Mucosa of rectum (tissue), 2 donors: Measurements from ENCODE around the gene KCNMB2.

ENCODE experiments used
- H3K27ac ChIP-seq, 2 donors: one replicate each; pipeline ENCODE4 v1.7.0; 2013; ENCODE audit warnings: inconsistent platforms in 2 of 2, low read depth in 2 of 2, low read length in 2 of 2
- H3K27me3 ChIP-seq, 2 donors: one replicate each; pipeline ENCODE4 v1.7.0; 2013; ENCODE audit warnings: low read length in 2 of 2; ENCODE audit not compliant: control insufficient read depth in 2 of 2, insufficient read depth in 2 of 2
- H3K36me3 ChIP-seq, 2 donors: one replicate each; pipeline ENCODE4 v1.7.0; 2013; ENCODE audit warnings: low read length in 2 of 2; ENCODE audit not compliant: control insufficient read depth in 2 of 2, insufficient read depth in 2 of 2
- H3K4me1 ChIP-seq, 2 donors: one replicate each; pipeline ENCODE4 v1.7.0; 2013; ENCODE audit warnings: low read length in 2 of 2, mild to moderate bottlenecking in 1 of 2; ENCODE audit not compliant: control insufficient read depth in 2 of 2, insufficient read depth in 2 of 2
- H3K4me3 ChIP-seq, 2 donors: one replicate each; pipeline ENCODE4 v1.7.0; 2013; ENCODE audit warnings: low read length in 2 of 2
- H3K9ac ChIP-seq, 2 donors: one replicate each; pipeline ENCODE4 v1.7.0; 2013; ENCODE audit warnings: low read length in 2 of 2, low read depth in 1 of 2, mild to moderate bottlenecking in 1 of 2
- H3K9me3 ChIP-seq, 2 donors: one replicate each; pipeline ENCODE4 v1.7.0; 2013; ENCODE audit warnings: low read length in 2 of 2; ENCODE audit not compliant: control insufficient read depth in 2 of 2
- donor health status: healthy.
- donor health status: Normal muscosa, but diverticular disease.

KCNMB2 gene

DNA sequence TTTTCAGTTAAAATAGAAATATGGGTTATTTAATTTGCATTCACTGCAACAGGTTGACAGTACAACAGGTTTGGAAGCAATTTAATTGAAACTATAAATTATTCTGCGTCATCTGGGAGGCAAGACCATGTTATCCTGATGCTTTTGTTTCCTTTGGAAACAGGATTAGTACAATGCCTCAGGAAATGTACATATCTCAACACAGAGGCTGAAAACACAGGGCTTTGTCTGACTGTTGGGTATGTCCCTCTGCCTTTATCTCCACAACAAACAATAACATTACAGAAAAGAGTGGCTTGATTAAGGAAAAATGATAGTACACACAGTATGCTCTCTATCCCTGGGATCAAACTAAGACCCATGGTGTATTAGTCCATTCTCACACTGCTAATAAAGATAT, 95.7 kb downstream of the KCNMB2 start:
- no peaks in the 10 kb centered on the region for H3K9me3 ChIP-seq
- H3K27me3 ChIP-seq, result no peaks in the 10 kb centered on the region
- no peak overlapping the region for H3K9ac ChIP-seq
- no peaks in the 10 kb centered on the region for H3K36me3 ChIP-seq
- no peak overlapping the region for H3K27ac ChIP-seq
- no peak overlapping the region for H3K4me3 ChIP-seq
- H3K4me1 ChIP-seq, result no peaks in the 10 kb centered on the region

DNA sequence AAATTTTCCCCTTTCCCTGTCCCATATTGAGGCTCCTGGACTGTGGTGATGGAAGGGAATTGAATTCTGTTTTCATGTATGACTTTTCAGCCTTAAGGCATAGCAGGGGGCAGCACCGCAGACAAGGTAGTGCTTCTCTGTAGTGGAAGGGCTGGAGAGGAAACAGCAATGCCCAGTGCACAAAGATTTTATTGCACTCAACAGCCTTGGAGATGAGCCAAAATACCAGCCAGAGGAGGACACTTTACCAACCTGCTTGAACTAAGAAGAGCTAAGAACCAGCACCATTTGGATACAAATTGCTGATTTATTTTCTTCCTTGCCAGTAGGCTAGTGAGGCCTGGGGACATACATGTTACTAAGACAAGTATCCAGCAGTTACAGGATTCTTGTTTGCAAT, 98.7 kb downstream of the KCNMB2 start:
- H3K9me3 ChIP-seq, result no peaks in the 10 kb centered on the region
- H3K27ac ChIP-seq, result no peak overlapping the region
- no peak overlapping the region for H3K9ac ChIP-seq
- H3K4me3 ChIP-seq, result no peak overlapping the region
- H3K36me3 ChIP-seq, result no peaks in the 10 kb centered on the region
- no peaks in the 10 kb centered on the region for H3K4me1 ChIP-seq
- no peaks in the 10 kb centered on the region for H3K27me3 ChIP-seq

DNA sequence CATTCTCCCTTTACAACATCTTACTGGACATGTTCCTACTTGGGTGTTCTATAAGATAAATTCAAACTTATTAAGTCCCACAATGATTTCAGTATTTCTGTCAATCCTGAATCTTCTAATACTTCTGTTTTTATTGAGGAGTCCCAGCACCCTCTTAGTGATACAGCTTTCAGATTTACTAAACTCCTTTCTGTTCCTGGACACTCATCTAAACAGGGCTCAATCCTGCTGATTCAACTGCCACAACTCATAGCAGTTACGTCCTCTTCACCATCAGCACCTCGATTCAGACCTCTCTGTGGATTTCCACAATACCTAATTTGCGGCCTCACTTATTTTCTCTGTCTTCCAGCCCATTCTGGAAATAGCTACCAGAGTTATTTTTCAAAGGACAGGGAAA, 101.6 kb downstream of the KCNMB2 start:
- no peaks in the 10 kb centered on the region for H3K9me3 ChIP-seq
- H3K36me3 ChIP-seq, result no peaks in the 10 kb centered on the region
- H3K27ac ChIP-seq, result no peak overlapping the region
- H3K4me3 ChIP-seq, result no peak overlapping the region
- H3K27me3 ChIP-seq, result no peaks in the 10 kb centered on the region
- H3K9ac ChIP-seq, result no peak overlapping the region
- H3K4me1 ChIP-seq, result no peaks in the 10 kb centered on the region

- Histone ChIP-seq H3K27me3 (no peaks in the 10 kb centered on the region), H3K4me1 (no peaks in the 10 kb centered on the region), H3K27ac (no peak overlapping the region), H3K4me3 (no peak overlapping the region), H3K9me3 (no peaks in the 10 kb centered on the region), H3K36me3 (no peaks in the 10 kb centered on the region), H3K9ac (no peak overlapping the region)
These were observed 109.3 kb downstream of the KCNMB2 start for GRCh38 chr3:178645503-178645902.

DNA sequence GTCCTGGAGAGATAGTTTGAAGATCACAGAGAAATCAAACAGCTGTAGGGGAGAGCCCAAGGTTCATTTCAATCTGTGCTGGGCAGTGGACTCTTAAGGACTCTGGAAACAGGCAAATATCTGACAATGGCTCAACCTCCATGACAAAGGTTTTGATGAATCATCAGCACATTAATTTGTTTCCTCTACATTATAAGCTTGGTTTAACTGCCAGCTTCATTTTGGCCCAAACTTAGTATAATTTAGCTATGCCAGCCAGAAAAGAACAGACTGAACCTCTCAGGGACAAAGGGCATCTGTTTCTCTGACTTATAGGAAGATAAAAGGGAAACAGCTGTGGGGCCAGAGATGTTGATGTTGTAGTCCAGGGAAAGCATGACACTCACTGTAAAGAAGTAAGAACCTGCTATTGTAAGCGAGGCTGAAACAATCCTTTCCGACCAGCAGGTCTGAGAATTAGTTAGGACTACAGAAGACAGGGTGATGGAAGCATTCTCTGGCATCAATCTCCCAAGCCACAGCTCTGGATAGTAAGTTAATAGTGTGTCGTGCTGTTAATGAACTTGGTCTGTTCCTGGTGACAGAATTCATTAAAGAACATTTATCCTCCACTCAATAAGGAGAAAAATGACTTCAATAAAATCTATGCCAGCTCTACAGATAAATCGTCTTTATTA, 110.1 kb downstream of the KCNMB2 start:
- Histone ChIP-seq H3K36me3 (no peaks in the 10 kb centered on the region), H3K9me3 (no peaks in the 10 kb centered on the region), H3K4me3 (no peak overlapping the region), H3K4me1 (no peaks in the 10 kb centered on the region), H3K27me3 (no peaks in the 10 kb centered on the region), H3K27ac (no peak overlapping the region), H3K9ac (no peak overlapping the region)

DNA sequence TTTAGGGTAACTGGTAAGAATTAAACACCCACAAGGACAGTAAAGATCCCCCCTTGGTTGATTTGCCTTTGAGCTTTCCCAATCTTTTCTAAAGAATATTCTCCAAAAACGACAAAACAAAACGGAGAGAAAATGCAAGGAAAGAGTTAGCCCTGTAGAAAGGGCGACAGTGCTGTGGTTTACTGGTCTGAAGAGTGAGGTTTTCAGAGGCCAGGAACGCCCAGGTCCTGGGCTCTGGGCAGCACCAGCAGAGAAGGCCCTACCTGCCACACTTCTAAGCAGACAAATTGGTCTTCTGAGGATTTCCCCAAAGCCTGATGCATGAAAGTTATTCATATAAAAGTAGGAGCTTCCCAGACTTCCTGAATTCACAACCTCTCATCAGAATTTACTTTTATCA, 119.3 kb downstream of the KCNMB2 start:
- Histone ChIP-seq H3K9me3 (no peaks in the 10 kb centered on the region), H3K9ac (no peak overlapping the region), H3K36me3 (no peaks in the 10 kb centered on the region), H3K4me1 (no peaks in the 10 kb centered on the region), H3K27me3 (no peaks in the 10 kb centered on the region), H3K4me3 (no peak overlapping the region), H3K27ac (no peak overlapping the region)

DNA sequence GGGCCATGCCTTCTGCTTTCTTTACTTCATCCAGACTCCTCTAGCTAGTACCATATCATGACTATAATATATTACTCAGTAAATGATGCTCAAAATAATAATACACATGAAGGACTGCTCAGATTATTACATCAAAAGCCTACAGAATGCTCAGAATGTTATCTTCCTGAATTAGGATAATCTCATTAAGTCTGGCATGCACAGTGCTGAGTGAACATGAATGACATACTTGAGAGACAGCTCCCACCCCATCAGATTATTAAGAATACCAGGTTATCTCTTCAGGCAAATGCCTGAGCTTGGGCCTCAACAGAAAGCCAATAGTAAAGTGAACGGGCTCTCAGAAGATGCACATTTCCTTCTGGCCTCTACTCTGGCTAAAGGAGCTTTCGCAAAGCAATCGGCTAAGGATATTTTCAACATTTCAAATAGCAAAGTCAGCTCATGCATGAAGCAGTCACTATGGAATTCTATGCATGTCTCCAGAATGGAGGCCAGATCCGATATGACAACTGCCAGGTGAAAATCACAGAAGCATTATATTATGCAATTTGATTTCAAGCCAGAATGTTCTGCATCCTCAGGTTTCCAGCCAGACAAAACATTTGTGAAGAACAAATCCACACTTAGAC, 122.6 kb downstream of the KCNMB2 start:
- Histone ChIP-seq H3K27ac (no peak overlapping the region), H3K4me3 (no peak overlapping the region), H3K36me3 (no peaks in the 10 kb centered on the region), H3K4me1 (no peaks in the 10 kb centered on the region), H3K9ac (no peak overlapping the region), H3K27me3 (no peaks in the 10 kb centered on the region), H3K9me3 (no peaks in the 10 kb centered on the region)

GRCh38 chr3:178663201-178663934, 127.1 kb downstream of the KCNMB2 start:
- Histone ChIP-seq H3K27ac (no peak overlapping the region), H3K4me3 (no peak overlapping the region), H3K27me3 (no peaks in the 10 kb centered on the region), H3K9me3 (no peaks in the 10 kb centered on the region), H3K36me3 (no peaks in the 10 kb centered on the region), H3K9ac (no peak overlapping the region), H3K4me1 (no peaks in the 10 kb centered on the region)

- no peaks in the 10 kb centered on the region for H3K27me3 ChIP-seq
- H3K4me1 ChIP-seq, result no peaks in the 10 kb centered on the region
- H3K36me3 ChIP-seq, result no peaks in the 10 kb centered on the region
- H3K9me3 ChIP-seq, result no peaks in the 10 kb centered on the region
- no peak overlapping the region for H3K27ac ChIP-seq
- no peak overlapping the region for H3K9ac ChIP-seq
- H3K4me3 ChIP-seq, result no peak overlapping the region
These were observed 129.5 kb downstream of the KCNMB2 start for GRCh38 chr3:178665747-178666146.

GRCh38 chr3:178669022-178669601, 132.9 kb downstream of the KCNMB2 start:
- Histone ChIP-seq H3K27me3 (no peaks in the 10 kb centered on the region), H3K4me3 (no peak overlapping the region), H3K9ac (no peak overlapping the region), H3K36me3 (no peaks in the 10 kb centered on the region), H3K4me1 (no peaks in the 10 kb centered on the region), H3K27ac (no peak overlapping the region), H3K9me3 (no peaks in the 10 kb centered on the region)
